Measurements from ENCODE around the gene NFIA.

Gene NFIA

GRCh38 chr1:61082311-61083012 lies at the start of gene NFIA:
NFIA (plus strand) TSS chr1:61082561.
- in situ Hi-C loops (cut with HindIII; ENCODE audit: low sequenced_read_pairs) = no loop called here
- peak within 1 kb of the TSS; percentile 74 for H3K4me3 ChIP-seq (ENCODE audit: low read depth, low read length)
- no peak for TF ChIP-seq CTCF (IDR thresholded peaks at IDR 0.05; ENCODE audit: low read depth, low read length)
- peak; percentile 66 for DNase-seq (ENCODE audit: low read depth, low spot score)

GRCh38 chr1:61035880-61036279 lies 46.5 kb upstream of the NFIA start:
- TF ChIP-seq CTCF (IDR thresholded peaks at IDR 0.05; ENCODE audit: low read depth, low read length) = no peak
- in situ Hi-C loops (cut with HindIII; ENCODE audit: low sequenced_read_pairs) = no loop called here
- H3K4me3 ChIP-seq (ENCODE audit: low read depth, low read length) = no peak overlapping the region
- DNase-seq (ENCODE audit: low read depth, low spot score) = no peak

GRCh38 chr1:61042466-61043009 lies 39.8 kb upstream of the NFIA start:
- H3K4me3 ChIP-seq (ENCODE audit: low read depth, low read length) = peak overlapping the region; percentile 46
- in situ Hi-C loops (cut with HindIII; ENCODE audit: low sequenced_read_pairs) = no loop called here
- DNase-seq (ENCODE audit: low read depth, low spot score) = no peak
- TF ChIP-seq CTCF (IDR thresholded peaks at IDR 0.05; ENCODE audit: low read depth, low read length) = no peak

GRCh38 chr1:61043010-61043820 lies 39.1 kb upstream of the NFIA start:
- in situ Hi-C loops (cut with HindIII; ENCODE audit: low sequenced_read_pairs) = no loop called here
- peak; percentile 75 for DNase-seq (ENCODE audit: low read depth, low spot score)
- H3K4me3 ChIP-seq (ENCODE audit: low read depth, low read length) = peak overlapping the region; percentile 46
- peak; percentile 89 for TF ChIP-seq CTCF (IDR thresholded peaks at IDR 0.05; ENCODE audit: low read depth, low read length)

- DNase-seq (ENCODE audit: low read depth, low spot score) = no peak
- no peak overlapping the region for H3K4me3 ChIP-seq (ENCODE audit: low read depth, low read length)
- in situ Hi-C loops (cut with HindIII; ENCODE audit: low sequenced_read_pairs) = no loop called here
- TF ChIP-seq CTCF (IDR thresholded peaks at IDR 0.05; ENCODE audit: low read depth, low read length) = no peak
Measured at GRCh38 chr1:61046434-61046833, 35.9 kb upstream of the NFIA start.

GRCh38 chr1:61047061-61047460 lies 35.3 kb upstream of the NFIA start:
- in situ Hi-C loops (cut with HindIII; ENCODE audit: low sequenced_read_pairs) = no loop called here
- no peak overlapping the region for H3K4me3 ChIP-seq (ENCODE audit: low read depth, low read length)
- no peak for DNase-seq (ENCODE audit: low read depth, low spot score)
- TF ChIP-seq CTCF (IDR thresholded peaks at IDR 0.05; ENCODE audit: low read depth, low read length) = no peak

All from astrocyte of the spinal cord (primary cell).